Neural progenitor cell (in vitro differentiated cells): ENCODE measurements around the gene SQOR. TPM values are rescaled to one million over a fixed set of nuclear protein-coding genes. Genes with fewer than 3 reads are reported as not detected.

Source experiments
- DNase-seq: peaks from one replicate; pipeline ENCODE4 v3.0.0-alpha.2; 2016; ENCODE audit warnings: low spot score
- H2AFZ ChIP-seq: fragments of 200-600 bp; sonication (generic); replicated peaks from 2 replicates; pipeline ENCODE4 v1.6.1; 2016; ENCODE audit warnings: antibody characterized with exemption
- H3F3A ChIP-seq: fragments of 200-600 bp; sonication (generic); 2 replicates; pipeline ENCODE4 v1.6.1; 2016; ENCODE audit warnings: antibody characterized with exemption, low read depth
- H3K27ac ChIP-seq: fragments of 200-600 bp; sonication (generic); 2 replicates; pipeline ENCODE4 v1.5.1; 2016; ENCODE audit warnings: mild to moderate bottlenecking
- H3K27me3 ChIP-seq: fragments of 200-600 bp; sonication (generic); 2 replicates; pipeline ENCODE4 v1.6.1; 2016; ENCODE audit warnings: mild to moderate bottlenecking, moderate library complexity
- H3K36me3 ChIP-seq: fragments of 200-600 bp; sonication (generic); 2 replicates; pipeline ENCODE4 v1.5.1; 2016
- H3K4me1 ChIP-seq: fragments of 200-600 bp; sonication (generic); 2 replicates; pipeline ENCODE4 v1.6.1; 2016; ENCODE audit warnings: mixed run types
- H3K4me2 ChIP-seq: fragments of 200-600 bp; sonication (generic); 2 replicates; pipeline ENCODE4 v1.6.1; 2016
- H3K4me3 ChIP-seq: fragments of 200-600 bp; sonication (generic); 2 replicates; pipeline ENCODE4 v1.5.1; 2016
- H3K79me2 ChIP-seq: fragments of 200-600 bp; sonication (generic); 2 replicates; pipeline ENCODE4 v1.6.1; 2016; ENCODE audit warnings: low read depth
- H3K9ac ChIP-seq: fragments of 200-600 bp; sonication (generic); 2 replicates; pipeline ENCODE4 v1.6.1; 2016
- H3K9me3 ChIP-seq: fragments of 200-600 bp; sonication (generic); 2 replicates; pipeline ENCODE4 v1.5.1; 2016; ENCODE audit warnings: low read depth
- H4K20me1 ChIP-seq: fragments of 200-600 bp; sonication (generic); 2 replicates; pipeline ENCODE4 v1.6.1; 2016; ENCODE audit warnings: low read depth
- H3K27ac Mint-ChIP-seq: 3 replicates; pipeline ENCODE4 v1.8.0; 2021; ENCODE audit warnings: mixed read lengths
- H3K27me3 Mint-ChIP-seq: 2 replicates; pipeline ENCODE4 v1.8.0; 2022; ENCODE audit warnings: low read depth, mild to moderate bottlenecking, inconsistent platforms, moderate library complexity, mixed read lengths; ENCODE audit not compliant: insufficient read depth
- H3K36me3 Mint-ChIP-seq: 3 replicates; pipeline ENCODE4 v1.8.0; 2021; ENCODE audit warnings: mixed read lengths
- H3K4me1 Mint-ChIP-seq: 3 replicates; pipeline ENCODE4 v1.8.0; 2021; ENCODE audit warnings: mixed read lengths
- H3K4me3 Mint-ChIP-seq: 3 replicates; pipeline ENCODE4 v1.8.0; 2021; ENCODE audit warnings: mild to moderate bottlenecking, moderate library complexity, mixed read lengths
- H3K9me3 Mint-ChIP-seq: 3 replicates; pipeline ENCODE4 v1.8.0; 2020; ENCODE audit warnings: mixed read lengths
- EZH2 ChIP-seq: fragments of 200-600 bp; sonication (generic); IDR thresholded peaks from 2 replicates; pipeline ENCODE4 v1.6.1; 2017; ENCODE audit warnings: antibody characterized with exemption, mild to moderate bottlenecking, moderate library complexity
- EZH2phosphoT487 ChIP-seq: fragments of 200-600 bp; sonication (generic); IDR thresholded peaks from 2 replicates; pipeline ENCODE4 v1.6.1; 2017; ENCODE audit warnings: antibody characterized with exemption
- total RNA-seq: library from RNA; depleted of rRNA; stranded (reverse); fragments of >200 nt; gene quantifications from 2 replicates; pipeline ENCODE4 v1.2.3, GENCODE V29; 2015; ENCODE audit warnings: low replicate concordance
- TF ChIP-seq, protein P1 (sequence below): fragments of 200-600 bp; sonication (generic); IDR thresholded peaks from 2 replicates; pipeline ENCODE4 v1.5.1; 2017; ENCODE audit warnings: antibody characterized with exemption, mild to moderate bottlenecking

SQOR gene
- total RNA-seq, result 0.22 and 0.73 TPM in 2 replicates

DNA sequence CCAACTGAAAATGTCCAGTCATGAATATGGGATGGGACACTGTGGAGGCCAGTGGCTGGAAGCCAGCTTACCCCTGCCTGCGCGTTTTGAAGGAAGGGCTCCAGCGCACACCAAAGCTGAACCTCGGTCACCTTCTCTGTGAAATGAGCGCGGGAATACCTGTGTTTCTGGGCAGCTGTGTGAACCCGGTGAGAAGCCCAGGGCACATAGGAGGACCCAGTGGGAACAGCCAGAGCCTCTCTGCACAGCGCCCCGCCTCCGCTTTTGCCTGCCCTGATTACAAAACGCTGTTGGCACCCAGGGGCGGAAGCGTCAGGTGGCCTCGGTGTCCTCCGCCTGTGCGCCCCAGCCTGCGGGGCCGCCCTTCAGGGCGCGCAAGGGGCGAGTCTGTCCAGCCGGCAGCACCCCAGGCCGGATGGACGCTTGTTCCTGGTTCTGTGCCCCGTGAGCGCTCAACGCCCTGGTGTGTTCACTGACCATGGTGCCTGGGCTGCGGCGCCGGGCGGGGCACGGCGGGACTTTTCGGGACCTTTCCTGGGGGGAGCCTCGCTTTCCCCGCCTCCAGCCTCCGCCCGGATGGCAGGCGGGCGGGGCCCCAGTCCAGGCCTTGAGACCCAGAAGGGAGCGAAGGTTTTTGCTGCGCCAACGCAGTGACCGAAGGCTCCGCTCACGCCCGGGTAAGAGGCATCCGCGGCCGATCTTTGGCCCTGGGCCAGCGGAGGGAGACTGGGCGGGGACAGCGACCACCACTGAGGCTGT is at the start of gene SQOR:
Gene SQOR, plus strand, starts transcription at position 598 of the 759 bp plus-strand sequence. CDS start 23,895 bp downstream, outside the sequence.
- Histone ChIP-seq H3K9ac (no peak within 1 kb of the TSS), H3K36me3 (no peaks in the 10 kb centered on the region), H3F3A (no peaks in the 10 kb centered on the region), H3K27ac (no peak within 1 kb of the TSS), H3K27me3 (peaks cover 85% of the 10 kb centered on the region), H4K20me1 (no peaks in the 10 kb centered on the region), H3K4me2 (peak within 1 kb of the TSS; percentile 97), H3K4me3 (peak within 1 kb of the TSS; percentile 62), H3K4me1 (no peaks in the 10 kb centered on the region), H3K79me2 (no peaks in the 10 kb centered on the region), H3K9me3 (no peaks in the 10 kb centered on the region), H2AFZ (peak within 1 kb of the TSS; percentile 97)
- H3K27ac Mint-ChIP-seq, result no peak within 1 kb of the TSS
- no peaks in the 10 kb centered on the region for H3K36me3 Mint-ChIP-seq
- peak; percentile 72 for DNase-seq
- H3K4me3 Mint-ChIP-seq, result peak within 1 kb of the TSS; percentile 91
- H3K27me3 Mint-ChIP-seq, result peaks cover 15% of the 10 kb centered on the region
- H3K4me1 Mint-ChIP-seq, result peaks cover 7% of the 10 kb centered on the region
- TF ChIP-seq EZH2, result peak; percentile 70
- no peak for TF ChIP-seq EZH2phosphoT487
- TF ChIP-seq, protein P1, sequence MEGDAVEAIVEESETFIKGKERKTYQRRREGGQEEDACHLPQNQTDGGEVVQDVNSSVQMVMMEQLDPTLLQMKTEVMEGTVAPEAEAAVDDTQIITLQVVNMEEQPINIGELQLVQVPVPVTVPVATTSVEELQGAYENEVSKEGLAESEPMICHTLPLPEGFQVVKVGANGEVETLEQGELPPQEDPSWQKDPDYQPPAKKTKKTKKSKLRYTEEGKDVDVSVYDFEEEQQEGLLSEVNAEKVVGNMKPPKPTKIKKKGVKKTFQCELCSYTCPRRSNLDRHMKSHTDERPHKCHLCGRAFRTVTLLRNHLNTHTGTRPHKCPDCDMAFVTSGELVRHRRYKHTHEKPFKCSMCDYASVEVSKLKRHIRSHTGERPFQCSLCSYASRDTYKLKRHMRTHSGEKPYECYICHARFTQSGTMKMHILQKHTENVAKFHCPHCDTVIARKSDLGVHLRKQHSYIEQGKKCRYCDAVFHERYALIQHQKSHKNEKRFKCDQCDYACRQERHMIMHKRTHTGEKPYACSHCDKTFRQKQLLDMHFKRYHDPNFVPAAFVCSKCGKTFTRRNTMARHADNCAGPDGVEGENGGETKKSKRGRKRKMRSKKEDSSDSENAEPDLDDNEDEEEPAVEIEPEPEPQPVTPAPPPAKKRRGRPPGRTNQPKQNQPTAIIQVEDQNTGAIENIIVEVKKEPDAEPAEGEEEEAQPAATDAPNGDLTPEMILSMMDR, result no peak
- H3K9me3 Mint-ChIP-seq, result no peaks in the 10 kb centered on the region

DNA sequence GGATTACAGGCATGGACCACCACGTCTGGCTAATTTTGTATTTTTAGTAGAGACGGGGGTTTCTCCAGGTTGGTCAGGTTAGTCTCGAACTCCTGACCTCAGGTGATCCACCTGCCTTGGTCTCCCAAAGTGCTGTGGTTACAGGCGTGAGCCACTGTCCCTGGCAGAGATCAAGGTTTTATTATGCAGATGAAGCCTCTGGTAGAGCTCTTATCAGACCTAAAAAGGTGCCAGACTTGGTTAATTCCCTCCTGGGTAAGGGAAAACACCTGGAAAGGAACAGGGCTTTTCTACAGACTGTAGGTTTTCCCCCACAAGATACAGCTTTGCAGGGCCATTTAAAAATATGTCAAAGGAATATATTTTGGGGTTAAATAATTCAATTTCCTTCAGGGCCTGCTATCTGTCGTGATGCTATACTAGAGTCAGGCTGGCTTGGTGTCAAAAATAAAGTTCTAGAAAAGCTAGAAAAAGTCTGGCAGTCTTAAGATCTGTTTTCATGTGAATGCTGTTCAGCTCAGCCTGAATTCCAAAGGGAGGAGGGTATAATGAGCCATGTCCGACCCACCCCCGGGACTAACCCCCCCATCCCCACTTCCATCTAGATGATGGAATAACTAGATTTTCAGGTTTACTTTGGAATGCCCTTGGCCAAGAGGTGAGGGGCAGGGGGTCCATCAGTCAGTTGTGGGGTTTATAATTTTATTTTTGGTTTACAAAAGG is 49.6 kb upstream of the SQOR start:
- Histone ChIP-seq H3F3A (peaks cover 17% of the 10 kb centered on the region), H3K36me3 (no peaks in the 10 kb centered on the region), H3K79me2 (peaks cover 46% of the 10 kb centered on the region), H4K20me1 (no peaks in the 10 kb centered on the region), H3K27ac (no peak overlapping the region), H3K4me2 (peak overlapping the region; percentile 95), H2AFZ (no peak overlapping the region), H3K4me1 (peaks cover 17% of the 10 kb centered on the region), H3K9ac (no peak overlapping the region), H3K9me3 (no peaks in the 10 kb centered on the region), H3K27me3 (no peaks in the 10 kb centered on the region), H3K4me3 (peak overlapping the region; percentile 90)
- peaks cover 24% of the 10 kb centered on the region for H3K4me1 Mint-ChIP-seq
- H3K27me3 Mint-ChIP-seq, result peaks cover 1% of the 10 kb centered on the region
- peak overlapping the region; percentile 98 for H3K4me3 Mint-ChIP-seq
- TF ChIP-seq, protein P1, result no peak
- TF ChIP-seq EZH2phosphoT487, result no peak
- H3K9me3 Mint-ChIP-seq, result no peaks in the 10 kb centered on the region
- H3K36me3 Mint-ChIP-seq, result peaks cover 3% of the 10 kb centered on the region
- peak overlapping the region; percentile 100 for H3K27ac Mint-ChIP-seq
- no peak for DNase-seq

DNA sequence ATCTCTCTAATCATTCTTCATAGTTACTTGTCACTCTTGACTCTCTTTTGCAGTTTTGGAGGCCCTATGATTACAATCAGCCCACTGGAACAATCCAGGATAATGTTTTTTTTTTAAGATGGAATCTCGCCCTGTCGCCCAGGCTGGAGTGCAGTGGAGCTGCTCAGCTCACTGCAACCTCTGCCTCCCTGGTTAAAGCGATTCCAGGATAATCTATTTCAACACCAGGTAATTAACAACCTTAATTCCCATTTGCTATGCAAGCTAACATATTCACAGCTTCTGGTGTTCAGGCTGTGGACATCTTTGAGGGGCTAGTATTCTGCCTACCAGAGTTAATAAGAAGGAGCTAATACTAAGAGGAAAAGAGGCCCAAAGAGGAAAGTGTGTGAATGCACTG is 48.7 kb upstream of the SQOR start:
- peak overlapping the region; percentile 100 for H3K27ac Mint-ChIP-seq
- H3K79me2 ChIP-seq, result peaks cover 55% of the 10 kb centered on the region
- peaks cover 24% of the 10 kb centered on the region for H3K4me1 Mint-ChIP-seq
- no peaks in the 10 kb centered on the region for H3K27me3 ChIP-seq
- peak overlapping the region; percentile 98 for H3K4me3 Mint-ChIP-seq
- no peak for DNase-seq
- H3K4me1 ChIP-seq, result peaks cover 17% of the 10 kb centered on the region
- peaks cover 17% of the 10 kb centered on the region for H3F3A ChIP-seq
- no peaks in the 10 kb centered on the region for H3K9me3 Mint-ChIP-seq
- no peak for TF ChIP-seq EZH2phosphoT487
- TF ChIP-seq EZH2, result no peak
- TF ChIP-seq, protein P1, result no peak
- H3K4me3 ChIP-seq, result peak overlapping the region; percentile 90
- no peaks in the 10 kb centered on the region for H3K27me3 Mint-ChIP-seq
- peaks cover 3% of the 10 kb centered on the region for H3K36me3 Mint-ChIP-seq
- peak overlapping the region; percentile 95 for H3K4me2 ChIP-seq
- no peaks in the 10 kb centered on the region for H4K20me1 ChIP-seq
- H3K9me3 ChIP-seq, result no peaks in the 10 kb centered on the region
- H3K36me3 ChIP-seq, result no peaks in the 10 kb centered on the region
- peak overlapping the region; percentile 99 for H3K27ac ChIP-seq
- no peak overlapping the region for H2AFZ ChIP-seq
- H3K9ac ChIP-seq, result peak overlapping the region; percentile 90
